ENCODE data around the gene HOXA3. TPM values are rescaled to one million over a fixed set of nuclear protein-coding genes. Genes with fewer than 3 reads are reported as not detected.

HOXA3 gene
- total RNA-seq, 1 experiment from 2014 or later, result 30.2 TPM

DNA sequence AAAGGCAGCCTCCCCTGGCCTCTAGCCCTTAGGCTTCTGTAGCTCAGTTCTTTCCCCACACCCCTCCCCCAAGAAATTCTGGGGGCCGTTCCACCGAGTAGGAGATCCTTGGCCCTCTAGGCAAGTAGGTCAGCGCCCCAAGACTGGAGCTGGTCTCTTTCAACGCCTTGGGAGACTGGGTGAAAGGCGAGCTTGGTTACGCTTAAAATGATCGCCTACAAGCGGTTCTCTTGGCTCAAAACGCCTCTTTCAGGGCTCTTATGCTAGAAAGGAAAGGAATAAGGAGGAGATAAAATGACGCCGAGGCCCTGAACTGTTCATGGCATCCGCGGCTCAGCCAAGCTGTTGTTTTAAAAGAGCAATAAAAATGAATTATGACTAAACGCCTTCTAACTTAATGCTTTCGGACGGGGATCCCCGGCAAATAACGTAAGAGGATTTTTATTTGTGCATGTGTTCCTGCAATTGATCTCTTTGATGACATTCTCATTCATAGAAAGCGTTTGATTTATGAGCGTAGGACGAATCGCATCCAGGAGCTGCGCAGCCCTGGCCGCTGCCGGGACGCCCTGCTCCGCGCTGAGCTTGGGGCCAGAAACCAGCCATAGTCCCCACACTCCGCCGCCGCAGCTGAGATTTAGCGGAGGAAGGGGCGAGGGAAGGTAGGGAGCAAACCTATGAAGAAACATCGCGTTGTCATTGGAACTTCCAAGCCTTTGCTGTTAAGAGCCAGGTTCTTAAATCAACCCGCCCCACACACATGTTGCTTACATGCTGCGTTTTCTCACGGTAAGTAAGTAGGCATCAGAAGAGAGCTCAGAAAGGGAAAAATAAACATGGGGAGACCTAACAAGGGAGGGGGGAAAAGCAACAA lies 53.6 kb downstream of the HOXA3 start:
- TSS peak; percentile 48 for BruUV-seq (replicated peaks)
- TF ChIP-seq SIN3A (IDR thresholded peaks at IDR 0.05; ENCODE audit: borderline replicate concordance, insufficient read depth, low read depth, low read length) (no peak), TCF7L2 (IDR thresholded peaks at IDR 0.05; ENCODE audit: low read depth, low read length) (peak; percentile 82)
- TF ChIP-seq, protein P1, sequence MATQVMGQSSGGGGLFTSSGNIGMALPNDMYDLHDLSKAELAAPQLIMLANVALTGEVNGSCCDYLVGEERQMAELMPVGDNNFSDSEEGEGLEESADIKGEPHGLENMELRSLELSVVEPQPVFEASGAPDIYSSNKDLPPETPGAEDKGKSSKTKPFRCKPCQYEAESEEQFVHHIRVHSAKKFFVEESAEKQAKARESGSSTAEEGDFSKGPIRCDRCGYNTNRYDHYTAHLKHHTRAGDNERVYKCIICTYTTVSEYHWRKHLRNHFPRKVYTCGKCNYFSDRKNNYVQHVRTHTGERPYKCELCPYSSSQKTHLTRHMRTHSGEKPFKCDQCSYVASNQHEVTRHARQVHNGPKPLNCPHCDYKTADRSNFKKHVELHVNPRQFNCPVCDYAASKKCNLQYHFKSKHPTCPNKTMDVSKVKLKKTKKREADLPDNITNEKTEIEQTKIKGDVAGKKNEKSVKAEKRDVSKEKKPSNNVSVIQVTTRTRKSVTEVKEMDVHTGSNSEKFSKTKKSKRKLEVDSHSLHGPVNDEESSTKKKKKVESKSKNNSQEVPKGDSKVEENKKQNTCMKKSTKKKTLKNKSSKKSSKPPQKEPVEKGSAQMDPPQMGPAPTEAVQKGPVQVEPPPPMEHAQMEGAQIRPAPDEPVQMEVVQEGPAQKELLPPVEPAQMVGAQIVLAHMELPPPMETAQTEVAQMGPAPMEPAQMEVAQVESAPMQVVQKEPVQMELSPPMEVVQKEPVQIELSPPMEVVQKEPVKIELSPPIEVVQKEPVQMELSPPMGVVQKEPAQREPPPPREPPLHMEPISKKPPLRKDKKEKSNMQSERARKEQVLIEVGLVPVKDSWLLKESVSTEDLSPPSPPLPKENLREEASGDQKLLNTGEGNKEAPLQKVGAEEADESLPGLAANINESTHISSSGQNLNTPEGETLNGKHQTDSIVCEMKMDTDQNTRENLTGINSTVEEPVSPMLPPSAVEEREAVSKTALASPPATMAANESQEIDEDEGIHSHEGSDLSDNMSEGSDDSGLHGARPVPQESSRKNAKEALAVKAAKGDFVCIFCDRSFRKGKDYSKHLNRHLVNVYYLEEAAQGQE (IDR thresholded peaks at IDR 0.05; ENCODE audit: insufficient read depth in 1 of 2, low read depth in 2 of 2, low read length in 1 of 2), result no peak
- Histone ChIP-seq H3K36me3 (ENCODE audit: control insufficient read depth, insufficient read depth, low read length) (peaks cover 9% of the 10 kb centered on the region; the same call in 1 of the 2 replicates), H3K4me3 (ENCODE audit: low read depth in 2 of 2, low read length in 2 of 2) (peak overlapping the region; percentile 85 to 93), H3K27ac (ENCODE audit: low read length) (peak overlapping the region; percentile 99), H3K27me3 (ENCODE audit: control insufficient read depth, insufficient read depth, low read length) (no peaks in the 10 kb centered on the region), H3K4me1 (ENCODE audit: control insufficient read depth, insufficient read depth, low read length) (peaks cover 55% of the 10 kb centered on the region), H3K9me3 (ENCODE audit: control insufficient read depth, insufficient read depth, low read depth, low read length) (no peaks in the 10 kb centered on the region)
- intact Hi-C loops (cut with micrococcal nuclease; ENCODE audit: unreplicated experiment), result loop anchor here (10.0 kb wide), 1 partner anchor 64 kb away; no protein-coding TSS in a partner anchor
- DNase-seq (ENCODE audit: low read depth, low spot score) (no peak), ATAC-seq (peak; percentile 23)
- in situ Hi-C loops (cut with HindIII; ENCODE audit: low pct_unique_long_range_greater_than_20kb, low sequenced_read_pairs), result no loop called here
- CTCF ChIA-PET, result interaction anchor here (0.6 to 1.4 kb wide), 5 partner anchors 11 to 238 kb away, joined by 3 to 7 read pairs (median 5); no protein-coding TSS in a partner anchor
- POLR2A ChIA-PET, result interaction anchor here (0.5 to 4.0 kb wide), 12 partner anchors 12 to 1160 kb away, joined by 3 to 21 read pairs (median 4); no protein-coding TSS in a partner anchor

- H3K36me3 ChIP-seq (ENCODE audit: control insufficient read depth, insufficient read depth, low read length), result peaks cover 9% of the 10 kb centered on the region; the same call in 1 of the 2 replicates
- in situ Hi-C loops (cut with HindIII; ENCODE audit: low pct_unique_long_range_greater_than_20kb, low sequenced_read_pairs), result no loop called here
- no peak for DNase-seq (ENCODE audit: low read depth, low spot score)
- peaks cover 55% of the 10 kb centered on the region for H3K4me1 ChIP-seq (ENCODE audit: control insufficient read depth, insufficient read depth, low read length)
- POLR2A ChIA-PET, result interaction anchor here (0.6 to 4.0 kb wide), 8 partner anchors 17 to 641 kb away, joined by 3 to 21 read pairs (median 4); no protein-coding TSS in a partner anchor
- ATAC-seq, result peak; percentile 49
- peak overlapping the region; percentile 99 for H3K27ac ChIP-seq (ENCODE audit: low read length)
- no peaks in the 10 kb centered on the region for H3K9me3 ChIP-seq (ENCODE audit: control insufficient read depth, insufficient read depth, low read depth, low read length)
- CTCF ChIA-PET, result interaction anchor here (0.6 to 1.4 kb wide), 3 partner anchors 11 to 237 kb away, joined by 3 to 5 read pairs (median 5); no protein-coding TSS in a partner anchor
- peak overlapping the region; percentile 85 to 93 for H3K4me3 ChIP-seq (ENCODE audit: low read depth in 2 of 2, low read length in 2 of 2)
- TF ChIP-seq POLR2AphosphoS5 (IDR thresholded peaks at IDR 0.05; ENCODE audit: low read depth, low read length), result peak; percentile 36; the same call in 1 of the 2 replicates
- 0 out of 2 replicates have a peak, but pooled peaks have one; percentile 42 for TF ChIP-seq SIN3A (IDR thresholded peaks at IDR 0.05; ENCODE audit: borderline replicate concordance, insufficient read depth, low read depth, low read length)
- TF ChIP-seq TCF7L2 (IDR thresholded peaks at IDR 0.05; ENCODE audit: low read depth, low read length), result peak; percentile 18; the same call in 1 of the 2 replicates
- TF ChIP-seq CTCF (IDR thresholded peaks at IDR 0.05), result no peak; the same call in 1 of the 2 replicates
- TF ChIP-seq, protein P1 (IDR thresholded peaks at IDR 0.05; ENCODE audit: insufficient read depth in 1 of 2, low read depth in 2 of 2, low read length in 1 of 2), result no peak
- BruUV-seq (replicated peaks), result TSS peak; percentile 76
- H3K27me3 ChIP-seq (ENCODE audit: control insufficient read depth, insufficient read depth, low read length), result no peaks in the 10 kb centered on the region
- intact Hi-C loops (cut with micrococcal nuclease; ENCODE audit: unreplicated experiment), result loop anchor here (2.0 to 10.0 kb wide), 2 partner anchors 63 to 233 kb away; partner anchors contain the start of gene SKAP2
These were observed 54.5 kb downstream of the HOXA3 start for GRCh38 chr7:27097686-27098577.
